Activated CD4-positive, alpha-beta T cell treated with anti-CD3 and anti-CD28 coated beads, Interleukin-2, amount 50 U/mL, for 48 hours (primary cell): ENCODE measurements around the gene SLC17A5.
"Not testable (repeated sequence)": the region's sequence is repeated elsewhere in the genome, so short reads cannot be mapped to it uniquely, and the experiment has no call there.

Source experiments
- DNase-seq, 2 experiments: peaks; one replicate each; pipeline ENCODE4 v3.0.0-alpha.2; 2020

Gene SLC17A5

DNA sequence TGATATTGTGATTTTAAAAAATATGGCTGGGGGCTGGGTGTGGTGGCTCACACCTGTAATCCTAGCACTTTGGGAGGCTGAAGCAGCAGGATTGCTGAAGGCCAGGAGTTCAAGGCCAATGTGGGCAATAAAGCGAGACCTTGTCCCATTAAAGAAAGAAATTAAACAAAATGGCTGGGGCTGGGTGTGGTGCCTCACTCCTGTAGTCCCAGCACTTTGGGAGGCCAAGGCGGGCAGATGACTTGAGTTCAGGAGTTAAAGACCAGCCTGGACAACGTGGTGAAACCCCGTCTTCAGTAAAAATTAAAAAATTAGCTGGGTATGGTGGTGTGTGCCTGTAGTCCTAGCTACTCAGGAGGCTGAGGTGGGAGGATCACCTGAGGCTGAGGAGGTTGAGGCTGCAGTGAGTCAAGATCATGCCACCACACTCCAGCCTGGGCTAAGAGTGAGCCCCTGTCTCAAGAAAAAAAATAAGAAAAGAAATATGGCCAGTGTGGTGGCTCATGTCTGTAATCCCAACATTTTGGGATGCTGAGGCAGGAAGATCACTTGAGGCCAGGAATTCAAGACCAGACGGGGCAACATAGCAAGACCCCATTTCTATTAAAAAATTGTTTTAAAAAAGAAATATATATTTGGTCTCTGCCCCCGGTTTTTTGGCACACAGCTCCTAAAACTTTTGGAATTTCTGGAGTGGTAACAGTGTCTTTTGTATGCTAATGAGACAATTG is 39.8 kb downstream of the SLC17A5 start:
- no peak for DNase-seq

GRCh38 chr6:73612611-73613010 is 41.2 kb downstream of the SLC17A5 start:
- DNase-seq = no peak

GRCh38 chr6:73610444-73611275 is 43.1 kb downstream of the SLC17A5 start:
- DNase-seq = no peak

- no peak for DNase-seq
These were observed 45.0 kb downstream of the SLC17A5 start for GRCh38 chr6:73608761-73609160.

- DNase-seq = no peak
These were observed 47.4 kb downstream of the SLC17A5 start for GRCh38 chr6:73606428-73606827.

- no peak for DNase-seq
These were observed 49.3 kb downstream of the SLC17A5 start for GRCh38 chr6:73604461-73604860.

DNA sequence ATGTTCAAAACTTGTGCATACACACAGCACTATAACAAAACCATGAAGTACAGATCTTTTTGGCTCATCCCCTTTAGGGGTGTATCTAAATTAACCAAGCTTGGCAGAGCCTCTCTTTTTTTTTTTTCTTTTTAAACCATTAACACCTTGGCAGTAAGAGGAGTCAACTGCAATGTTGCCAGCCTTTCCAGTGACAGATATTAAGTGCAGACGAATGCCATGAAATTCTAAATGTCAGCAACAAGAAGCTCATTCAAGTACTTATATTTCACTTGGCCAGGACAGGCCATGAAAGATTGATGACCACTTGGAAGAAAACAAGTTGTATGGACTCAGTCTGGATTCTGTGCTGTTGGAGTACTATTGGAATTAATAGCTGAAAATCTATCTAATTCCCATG is 49.8 kb downstream of the SLC17A5 start:
- no peak for DNase-seq

GRCh38 chr6:73586416-73586974 is 67.3 kb downstream of the SLC17A5 start:
- no peak for DNase-seq

DNA sequence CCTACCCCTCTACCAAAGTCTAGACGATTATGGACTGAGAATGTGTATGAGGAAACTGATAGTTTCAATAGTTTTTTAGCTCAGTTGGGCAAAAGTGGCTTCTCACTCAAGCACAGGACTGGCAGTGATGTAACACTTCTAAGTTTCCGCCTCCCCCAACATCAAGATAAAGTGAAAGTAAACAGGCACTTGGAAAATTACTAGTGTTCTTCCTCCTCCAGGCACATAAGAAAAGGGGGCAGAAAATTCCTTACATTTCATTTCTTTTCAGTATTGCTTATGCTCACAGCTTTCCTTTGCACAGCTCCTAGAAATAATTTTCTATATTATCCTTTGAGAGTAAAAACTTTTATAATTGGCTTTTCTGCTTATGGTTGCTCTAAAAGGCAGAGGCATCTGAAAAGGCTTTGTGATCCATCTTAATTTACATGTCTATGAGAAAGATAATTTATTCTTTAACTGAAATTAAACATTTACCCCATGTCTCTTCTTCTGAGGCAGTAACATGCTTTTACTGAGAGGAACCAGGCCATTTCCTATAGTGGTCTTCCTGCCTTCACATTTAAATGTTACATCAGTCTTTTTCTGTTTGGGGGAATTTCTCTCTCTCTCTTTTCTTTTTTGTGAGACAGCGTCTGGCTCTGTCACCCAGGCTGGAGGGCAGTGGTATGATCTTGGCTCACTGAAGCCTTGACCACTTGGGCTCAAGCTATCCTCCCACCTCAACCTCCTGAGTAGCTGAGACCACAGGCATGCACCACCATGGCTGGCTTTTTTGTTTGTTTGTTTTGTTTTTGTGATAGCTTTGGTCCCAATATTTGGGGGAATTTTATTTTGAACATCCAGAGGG is 68.0 kb downstream of the SLC17A5 start:
- DNase-seq = peak in 1 of 2 experiments; percentile 24

GRCh38 chr6:73581293-73581692 is 72.5 kb downstream of the SLC17A5 start:
- no peak for DNase-seq

DNA sequence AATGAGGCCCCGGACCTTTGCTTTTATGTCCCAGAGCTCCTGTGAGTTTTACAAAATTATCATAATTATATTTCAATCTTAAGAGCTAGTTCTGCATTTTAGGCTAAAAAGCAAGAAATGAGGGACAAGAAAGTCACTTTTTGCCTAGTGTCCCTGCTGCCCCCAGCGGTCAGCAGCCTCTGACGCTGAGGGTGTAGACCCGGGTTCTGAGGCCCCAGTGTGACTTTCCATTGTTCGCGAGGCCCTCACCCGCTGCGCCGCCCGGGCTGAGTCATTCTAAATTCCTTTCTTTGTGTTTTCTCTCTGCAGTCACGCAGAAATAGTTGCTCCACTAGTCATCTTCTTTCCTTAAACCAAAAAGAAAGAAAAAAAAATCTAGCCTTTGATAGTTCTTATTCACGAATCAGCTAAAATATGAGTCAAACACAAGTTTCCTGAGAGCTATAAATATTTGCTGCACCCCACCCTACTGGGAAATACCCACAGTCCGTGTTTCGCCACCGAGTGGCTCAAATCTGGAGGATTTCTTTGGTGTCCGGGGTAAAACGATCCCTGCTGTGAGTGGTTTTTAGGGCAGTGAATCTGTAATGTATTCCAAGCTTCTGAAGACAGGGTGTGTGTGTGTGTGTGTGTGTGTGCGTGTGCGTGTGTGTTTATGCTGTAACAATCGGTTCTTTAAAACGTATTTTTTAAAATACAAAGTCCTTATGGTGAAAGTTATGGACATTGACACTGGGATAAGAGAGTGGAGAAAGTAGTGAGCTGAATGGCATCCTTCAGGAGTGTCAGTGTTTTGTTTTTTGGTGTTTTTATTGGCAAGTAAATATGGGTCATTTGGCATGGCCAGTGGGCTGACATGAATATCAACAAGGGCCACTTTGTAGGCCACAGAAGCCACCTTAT is 73.3 kb downstream of the SLC17A5 start:
- peak; percentile 80 to 86 for DNase-seq

- DNase-seq = peak in 1 of 2 experiments; percentile 18
These were observed 73.9 kb downstream of the SLC17A5 start for GRCh38 chr6:73579851-73580246.

DNA sequence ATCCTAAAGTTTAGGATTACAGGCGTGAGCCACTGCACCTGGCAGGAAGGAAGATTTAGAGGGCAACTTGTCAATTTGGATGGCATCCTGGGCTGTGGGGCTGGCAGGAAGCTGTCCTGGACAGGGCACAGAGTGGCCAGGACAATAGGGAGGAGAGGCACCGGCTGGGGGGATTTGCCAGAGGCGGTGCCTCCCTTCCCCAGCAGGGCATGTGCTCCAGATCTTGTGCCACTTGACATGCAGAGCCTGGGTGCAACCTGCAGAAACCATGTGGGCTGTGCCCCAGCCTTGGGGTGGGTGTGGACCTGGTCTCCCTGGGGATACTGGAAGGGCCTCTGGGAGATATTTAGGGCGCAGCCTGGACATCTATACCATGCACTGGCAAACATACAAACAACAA is 74.4 kb downstream of the SLC17A5 start:
- DNase-seq = no peak

DNA sequence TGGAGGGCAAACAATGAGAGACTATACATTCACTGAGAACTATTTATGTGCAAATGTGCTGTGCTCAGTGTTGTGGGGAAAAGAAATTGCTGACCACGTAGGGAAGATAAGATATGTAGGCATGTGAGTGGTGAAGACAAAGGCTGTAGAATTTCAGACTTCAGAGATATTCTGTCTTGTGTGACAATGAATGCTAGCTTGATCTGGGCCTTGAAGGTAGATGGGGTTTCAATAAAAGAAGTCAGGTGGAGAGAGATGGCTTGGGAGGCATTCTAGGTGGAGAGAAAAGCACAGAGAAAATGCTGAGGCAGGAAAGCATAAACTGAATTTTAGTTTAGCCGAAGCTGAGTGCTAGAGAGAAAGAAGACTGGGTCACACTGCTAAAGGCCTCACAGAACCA is 76.1 kb downstream of the SLC17A5 start:
- no peak for DNase-seq

DNA sequence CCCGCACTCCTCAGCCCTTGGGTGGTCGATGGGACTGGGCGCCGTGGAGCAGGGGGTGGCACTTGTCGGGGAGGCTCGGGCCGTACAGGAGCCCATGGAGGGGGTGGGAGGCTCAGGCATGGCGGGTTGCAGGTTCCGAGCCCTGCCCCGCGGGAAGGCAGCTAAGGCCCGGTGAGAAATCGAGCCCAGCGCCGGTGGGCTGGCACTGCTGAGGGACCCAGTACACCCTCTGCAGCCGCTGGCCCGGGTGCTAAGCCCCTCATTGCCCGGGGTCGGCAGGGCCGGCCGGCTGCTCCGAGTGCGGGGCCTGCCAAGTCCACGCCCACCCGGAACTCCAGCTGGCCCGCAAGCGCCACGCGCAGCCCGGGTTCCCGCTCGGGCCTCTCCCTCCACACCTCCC is 81.3 kb downstream of the SLC17A5 start:
- not testable (repeated sequence) for DNase-seq

DNA sequence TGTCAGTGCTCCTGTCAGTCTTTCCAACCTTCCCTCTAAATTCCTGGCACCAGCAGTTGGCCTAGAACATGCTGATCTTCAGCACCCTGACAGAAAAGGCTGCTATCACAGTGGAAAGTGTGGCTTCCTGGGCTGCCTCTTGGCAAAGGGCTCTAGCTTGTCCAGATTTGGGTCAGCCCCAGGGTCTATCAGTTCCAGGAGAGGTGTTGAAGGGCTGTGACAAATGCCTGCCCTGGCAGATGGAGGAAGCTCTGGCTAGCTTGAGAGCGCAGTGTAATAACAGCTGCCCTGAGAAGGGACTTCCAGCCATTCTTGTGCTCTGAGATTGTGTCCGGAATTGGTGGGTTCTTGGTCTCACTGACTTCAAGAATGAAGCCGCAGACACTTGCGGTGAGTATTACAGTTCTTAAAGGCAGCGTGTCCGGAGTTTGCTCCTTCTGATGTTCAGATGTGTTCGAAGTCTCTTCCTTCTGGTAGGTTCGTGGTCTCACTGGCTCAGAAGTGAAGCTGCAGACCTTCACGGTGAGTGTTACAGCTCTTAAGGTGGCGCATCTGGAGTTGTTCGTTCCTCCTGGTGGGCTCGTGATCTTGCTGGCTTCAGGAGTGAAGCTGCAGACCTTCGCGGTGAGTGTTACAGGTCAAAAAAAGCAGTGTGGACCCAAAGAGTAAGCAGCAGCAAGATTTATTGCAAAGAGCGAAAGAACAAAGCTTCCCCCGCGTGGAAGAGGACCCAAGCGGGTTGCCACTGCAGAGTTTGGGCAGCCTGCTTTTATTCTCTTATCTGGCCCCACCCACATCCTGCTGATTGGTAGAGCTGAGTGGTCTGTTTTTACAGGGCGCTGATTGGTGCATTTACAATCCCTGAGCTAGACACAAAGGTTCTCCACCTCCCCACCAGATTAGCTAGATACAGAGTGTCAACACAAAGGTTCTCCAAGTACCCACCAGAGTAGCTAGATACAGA is 82.3 kb downstream of the SLC17A5 start:
- not testable (repeated sequence) for DNase-seq

- no peak for DNase-seq
These were observed 84.7 kb downstream of the SLC17A5 start for GRCh38 chr6:73569121-73569520.

- DNase-seq = no peak
These were observed 86.7 kb downstream of the SLC17A5 start for GRCh38 chr6:73566954-73567591.

- not testable (repeated sequence) for DNase-seq
These were observed 87.3 kb downstream of the SLC17A5 start for GRCh38 chr6:73566486-73566871.
